Right hindlimb (tissue), 1 donor: ENCODE measurements around the gene CR1.
"Not testable (repeated sequence)": the region's sequence is repeated elsewhere in the genome, so short reads cannot be mapped to it uniquely, and the experiment has no call there.

Source experiments
- DNase-seq: peaks from one replicate; pipeline ENCODE4 v3.0.0-alpha.2; 2018

Gene CR1

DNA sequence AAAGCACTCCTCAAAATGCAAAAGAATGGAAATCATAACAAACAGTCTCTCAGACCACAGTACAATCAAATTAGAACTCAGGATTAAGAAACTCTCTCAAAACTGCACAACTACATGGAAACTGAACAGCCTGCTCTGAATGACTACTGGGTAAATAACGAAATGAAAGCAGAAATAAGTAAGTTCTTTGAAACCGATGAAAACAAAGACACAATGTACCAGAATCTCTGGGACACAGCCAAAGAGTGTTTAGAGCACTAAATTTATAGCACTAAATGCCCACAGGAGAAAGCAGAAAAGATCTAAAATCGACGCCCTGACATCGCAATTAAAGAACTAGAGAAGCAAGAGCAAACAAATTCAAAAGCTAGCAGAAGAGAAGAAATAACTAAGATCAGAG is 95.2 kb downstream of the CR1 start:
- DNase-seq, result not testable (repeated sequence)

DNA sequence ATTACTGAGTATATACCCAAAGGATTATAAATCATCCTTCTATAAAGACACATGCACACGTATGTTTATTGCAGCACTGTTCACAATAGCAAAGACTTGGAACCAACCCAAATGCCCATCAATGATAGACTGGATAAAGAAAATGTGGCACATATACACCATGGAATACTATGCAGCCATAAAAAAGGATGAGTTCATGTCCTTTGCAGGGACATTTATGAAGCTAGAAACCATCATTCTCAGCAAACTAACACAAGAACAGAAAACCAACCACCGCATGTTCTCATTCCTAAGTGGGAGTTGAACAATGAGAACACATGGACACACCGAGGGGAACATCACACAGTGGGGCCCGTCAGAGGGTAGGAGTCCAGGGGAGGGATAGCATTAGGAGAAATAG is 98.1 kb downstream of the CR1 start:
- not testable (repeated sequence) for DNase-seq

DNA sequence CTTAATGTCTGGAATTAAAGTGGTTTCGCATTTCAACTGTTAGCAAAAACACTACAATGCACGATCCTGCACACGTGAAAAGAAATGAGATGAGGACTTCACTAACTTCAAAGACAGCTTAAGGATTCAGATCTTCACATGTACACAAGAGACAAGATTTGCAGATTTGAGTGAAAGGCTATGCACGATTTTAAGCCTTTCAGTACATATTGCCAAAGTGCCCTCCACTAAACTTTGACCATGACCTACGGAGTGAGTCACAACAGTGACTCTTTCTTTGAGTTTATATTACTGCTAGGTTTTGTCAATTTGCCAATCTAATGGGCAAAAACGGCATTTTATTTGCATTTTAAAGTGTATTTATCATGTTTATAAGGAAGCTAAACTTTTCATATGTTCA is 107.8 kb downstream of the CR1 start:
- no peak for DNase-seq

DNA sequence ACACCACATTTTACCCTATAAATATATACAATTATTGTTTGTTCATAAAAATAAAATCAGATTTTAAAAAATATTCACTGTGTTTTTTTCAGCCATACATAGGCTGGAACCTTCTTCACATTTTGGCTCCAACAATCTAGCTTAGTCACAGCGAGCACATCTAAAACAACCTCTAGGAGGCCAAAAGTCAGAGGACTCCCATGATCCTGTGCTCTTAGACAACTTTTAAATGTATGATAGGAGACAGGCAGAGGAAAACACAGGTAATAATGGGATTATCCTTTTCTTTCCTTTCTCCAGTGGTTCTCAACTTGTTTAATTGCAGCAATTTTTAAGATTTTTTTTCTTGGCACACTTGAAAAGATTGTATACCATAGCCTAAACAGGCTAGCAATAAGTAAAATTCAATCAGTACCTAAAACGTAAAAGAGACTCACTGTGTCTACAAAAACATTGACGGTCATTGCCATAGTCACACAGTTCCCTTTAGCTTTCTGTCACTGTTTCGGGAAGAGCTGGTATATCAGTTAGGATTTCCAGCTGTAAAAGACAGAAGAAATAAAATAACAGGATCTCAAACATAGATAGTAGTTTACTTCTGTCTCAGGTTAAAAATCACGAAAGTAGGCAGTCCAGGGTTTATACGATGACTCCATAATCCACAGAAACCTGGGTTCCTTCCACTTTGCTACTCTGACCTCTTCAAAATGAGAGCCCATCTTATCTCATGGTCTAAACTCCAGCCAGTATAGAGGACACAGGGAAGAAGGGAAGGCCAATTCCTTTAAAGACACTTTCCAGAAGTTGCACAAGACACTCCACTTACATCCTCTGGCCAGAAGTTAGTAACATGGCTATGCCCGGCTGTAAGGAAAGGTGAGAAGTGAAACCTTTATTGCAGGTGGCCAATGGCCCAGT is 109.7 kb downstream of the CR1 start:
- no peak for DNase-seq

DNA sequence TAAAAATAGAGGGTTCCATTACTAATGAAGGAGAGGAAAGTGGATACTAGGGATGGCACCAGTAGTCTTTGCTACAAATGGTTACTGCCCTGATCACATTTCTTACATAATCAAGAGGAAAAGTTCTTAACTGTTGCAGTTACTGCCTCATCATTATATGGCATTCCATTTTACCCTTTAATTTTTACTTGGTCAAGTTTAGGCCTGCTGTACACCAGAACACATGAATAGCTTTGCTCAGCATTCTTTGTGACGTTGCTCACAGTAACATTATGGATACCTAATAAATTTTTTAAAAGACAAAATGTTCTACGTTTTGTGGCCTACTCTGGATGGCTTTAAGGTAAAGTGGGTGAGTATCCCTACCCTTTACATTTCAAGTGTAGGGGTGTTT is 110.4 kb downstream of the CR1 start:
- DNase-seq, result no peak

DNA sequence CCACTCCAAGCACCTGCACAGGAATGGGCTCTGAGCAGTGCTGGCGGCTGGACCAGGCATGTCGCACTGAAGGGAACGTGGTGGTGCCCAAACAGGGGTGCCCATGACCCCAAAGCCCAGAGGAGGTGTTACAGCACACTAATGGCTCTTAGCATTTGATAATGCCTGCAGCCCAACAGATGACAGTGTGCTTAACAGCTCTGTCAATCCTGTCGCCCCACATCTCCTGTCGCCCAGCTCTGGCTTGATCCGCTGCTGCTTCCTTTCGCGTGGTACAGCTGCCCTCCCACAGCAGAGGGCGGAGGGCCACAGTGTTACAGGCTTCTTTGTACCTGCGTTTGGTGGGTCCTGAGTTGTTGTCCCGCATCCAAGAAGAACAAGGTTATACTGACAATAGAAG is 116.8 kb downstream of the CR1 start:
- DNase-seq, result no peak

DNA sequence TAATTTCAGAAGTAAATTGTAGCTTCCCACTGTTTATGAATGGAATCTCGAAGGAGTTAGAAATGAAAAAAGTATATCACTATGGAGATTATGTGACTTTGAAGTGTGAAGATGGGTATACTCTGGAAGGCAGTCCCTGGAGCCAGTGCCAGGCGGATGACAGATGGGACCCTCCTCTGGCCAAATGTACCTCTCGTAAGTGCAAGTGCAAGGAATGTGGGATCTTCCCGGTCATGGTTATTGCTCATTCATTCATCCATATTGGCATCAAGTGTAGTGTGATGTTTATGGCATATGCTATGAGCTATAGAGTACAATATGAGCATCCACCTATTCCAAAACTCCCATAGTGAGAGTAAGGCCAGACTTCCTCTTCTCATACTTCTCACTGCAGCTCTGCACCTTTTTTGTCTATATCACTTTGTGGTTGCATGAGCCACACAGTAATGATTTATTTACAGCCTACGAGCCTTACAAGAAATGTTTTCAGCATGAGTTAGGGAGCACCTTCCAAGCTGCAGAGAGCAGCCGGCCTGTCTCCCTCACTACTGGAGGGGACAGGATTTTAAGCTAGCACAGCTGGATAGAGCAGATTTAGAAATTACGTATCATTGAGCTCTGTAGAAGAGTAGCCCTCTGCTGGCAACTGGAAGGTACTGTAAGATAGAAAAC is 124.0 kb downstream of the CR1 start:
- DNase-seq, result peak; percentile 29

DNA sequence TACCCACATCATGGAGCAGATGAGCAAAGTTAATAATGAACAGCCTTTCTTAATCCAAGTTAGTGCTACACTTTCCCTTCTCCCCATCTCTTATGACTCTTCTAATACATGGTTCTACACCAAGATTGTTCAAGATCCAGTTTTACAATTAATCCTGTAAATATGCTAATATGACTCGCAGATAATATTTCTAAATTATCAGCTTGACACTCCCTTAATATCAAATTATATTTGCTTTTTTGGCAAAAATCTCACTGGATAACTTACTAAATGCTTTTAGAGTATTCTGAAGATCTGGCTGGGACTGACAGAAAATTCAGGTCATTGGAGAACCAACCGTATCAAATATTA is 124.6 kb downstream of the CR1 start:
- DNase-seq, result no peak

DNA sequence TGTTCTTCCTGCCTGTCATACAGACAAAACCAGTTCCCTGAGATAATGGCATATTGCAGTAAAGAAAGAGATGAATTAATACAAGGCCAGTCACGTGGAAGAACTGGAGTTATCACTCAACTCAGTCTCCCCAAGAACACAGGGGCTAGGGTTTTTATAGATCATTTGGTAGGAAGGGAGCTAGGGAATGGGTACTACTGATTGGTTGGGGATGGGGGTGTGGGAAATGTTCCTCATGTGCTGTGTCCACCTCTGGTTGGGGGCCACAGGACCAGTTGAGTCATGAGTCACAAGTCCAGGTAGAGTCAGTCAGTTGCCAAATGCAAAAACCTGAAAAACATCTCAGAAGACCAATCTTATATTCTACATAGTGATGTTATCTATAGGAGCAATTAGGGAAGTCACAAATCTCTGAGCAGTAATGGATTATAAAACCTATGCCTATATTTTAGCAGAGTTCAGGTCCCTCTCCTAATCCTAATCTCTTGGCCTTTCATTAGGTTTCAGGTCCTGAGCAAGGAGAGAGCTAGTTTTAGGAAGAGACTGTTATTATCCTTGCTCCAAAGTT is 129.6 kb downstream of the CR1 start:
- not testable (repeated sequence) for DNase-seq

DNA sequence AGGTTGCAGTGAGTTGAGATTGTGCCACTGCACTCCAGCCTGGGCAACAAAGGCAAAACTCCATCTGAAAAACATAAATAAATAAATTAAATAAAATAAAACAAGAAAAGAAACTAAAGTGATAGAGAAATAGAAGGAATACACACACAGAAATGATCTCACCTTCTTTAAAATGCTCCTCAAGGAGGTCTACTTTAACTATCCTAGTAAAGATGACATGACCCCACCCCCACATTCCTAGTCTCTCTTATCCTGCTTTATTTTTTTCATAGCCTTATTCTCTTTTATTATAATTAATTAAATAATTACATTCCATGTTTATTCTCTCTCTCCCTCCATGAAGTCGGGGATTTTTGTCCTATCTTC is 131.0 kb downstream of the CR1 start:
- DNase-seq, result no peak

DNA sequence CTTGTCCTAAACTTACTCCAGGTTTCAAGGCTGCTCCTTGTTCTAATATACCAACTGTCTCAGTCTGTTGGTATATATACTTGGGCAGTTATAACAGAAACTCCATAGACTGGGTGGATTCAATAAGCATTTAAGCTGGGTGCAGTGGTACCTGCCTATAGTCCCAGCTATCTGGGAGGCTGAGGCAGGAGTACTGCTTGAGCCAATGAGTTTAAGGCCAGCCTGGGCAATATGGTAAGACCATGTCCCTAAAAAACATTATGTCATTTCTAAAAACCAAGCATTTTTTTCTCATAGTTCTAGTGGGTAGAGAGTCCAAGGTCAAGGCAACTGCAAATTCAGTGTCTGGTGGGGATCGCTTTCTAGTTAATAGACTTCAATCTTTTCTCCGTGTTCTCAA is 131.5 kb downstream of the CR1 start:
- no peak for DNase-seq

DNA sequence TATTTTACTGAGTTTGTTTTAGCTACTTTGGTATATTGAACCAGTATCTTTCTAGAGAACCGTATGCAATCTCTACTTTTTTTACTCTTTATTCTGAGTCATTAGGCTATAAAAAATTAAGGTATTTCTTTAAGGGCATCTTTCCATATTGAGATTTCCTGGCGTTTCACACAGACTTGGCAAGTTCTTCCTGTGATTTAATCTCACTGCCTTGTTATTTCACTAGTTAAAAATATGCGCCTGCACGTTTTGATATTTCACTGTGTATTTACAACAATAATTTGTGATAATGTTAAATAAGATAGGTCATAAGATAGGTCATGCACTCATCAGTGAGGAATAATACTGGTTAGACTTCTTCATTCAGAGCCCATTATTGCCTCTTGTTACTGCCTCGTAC is 132.8 kb downstream of the CR1 start:
- no peak for DNase-seq

DNA sequence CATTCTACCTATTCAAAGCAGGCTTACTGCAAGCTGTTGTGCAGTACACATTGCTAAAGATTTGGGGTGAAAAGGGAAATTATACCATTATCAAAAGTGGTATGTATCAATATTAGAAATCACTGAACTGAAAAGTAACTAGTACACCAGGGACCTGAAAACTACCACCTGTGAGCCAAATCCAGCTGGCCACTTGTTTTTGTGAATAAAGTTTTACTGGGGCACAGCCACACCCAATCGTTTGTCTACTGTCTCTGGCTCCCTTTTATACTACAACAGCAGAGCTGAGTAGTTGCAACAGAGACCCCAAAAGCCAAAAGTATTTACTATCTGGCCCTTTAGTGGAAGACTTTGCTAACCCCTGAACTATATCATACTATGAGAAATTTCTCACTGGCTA is 135.2 kb downstream of the CR1 start:
- no peak for DNase-seq

DNA sequence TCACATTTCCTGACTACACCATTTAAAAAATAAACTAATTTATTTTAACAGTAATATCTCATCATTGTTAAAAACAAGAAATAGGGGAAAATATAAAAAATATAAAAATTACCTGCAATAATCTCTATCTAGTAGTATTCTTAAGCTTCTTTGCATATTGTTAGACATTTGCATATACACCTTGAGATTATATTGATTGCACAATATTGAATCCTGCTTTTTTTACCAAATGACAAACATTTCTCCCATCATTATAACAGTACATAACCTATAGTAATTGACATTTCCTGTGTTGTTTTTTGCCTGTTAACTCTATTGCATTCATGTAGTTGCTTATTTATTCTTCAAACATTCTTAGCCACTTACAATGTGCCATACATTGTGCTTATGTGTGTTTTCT is 137.3 kb downstream of the CR1 start:
- no peak for DNase-seq

DNA sequence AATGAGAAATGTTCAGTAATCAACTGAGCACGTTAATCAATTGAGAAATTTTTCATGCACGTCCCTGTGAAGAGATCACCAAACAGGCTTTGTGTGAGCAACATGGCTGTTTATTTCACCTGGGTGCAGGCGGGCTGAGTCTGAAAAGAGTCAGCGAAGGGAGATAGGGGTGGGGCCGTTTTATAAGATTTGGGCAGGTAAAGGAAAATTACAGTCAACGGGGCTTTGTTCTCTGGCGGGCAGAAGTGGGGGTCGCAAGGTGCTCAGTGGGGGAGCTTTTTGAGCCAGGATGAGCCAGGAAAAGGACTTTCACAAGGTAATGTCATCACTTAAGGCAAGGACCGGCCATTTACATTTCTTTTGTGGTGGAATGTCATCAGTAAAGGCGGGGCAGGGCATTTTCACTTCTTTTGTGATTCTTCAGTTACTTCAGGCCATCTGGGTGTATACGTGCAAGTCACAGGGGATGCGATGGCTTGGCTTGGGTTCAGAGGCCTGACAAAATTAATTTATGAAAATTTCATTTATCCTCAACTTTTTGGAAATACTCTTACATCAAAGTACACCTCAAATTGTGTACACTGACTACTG is 137.8 kb downstream of the CR1 start:
- DNase-seq, result not testable (repeated sequence)

DNA sequence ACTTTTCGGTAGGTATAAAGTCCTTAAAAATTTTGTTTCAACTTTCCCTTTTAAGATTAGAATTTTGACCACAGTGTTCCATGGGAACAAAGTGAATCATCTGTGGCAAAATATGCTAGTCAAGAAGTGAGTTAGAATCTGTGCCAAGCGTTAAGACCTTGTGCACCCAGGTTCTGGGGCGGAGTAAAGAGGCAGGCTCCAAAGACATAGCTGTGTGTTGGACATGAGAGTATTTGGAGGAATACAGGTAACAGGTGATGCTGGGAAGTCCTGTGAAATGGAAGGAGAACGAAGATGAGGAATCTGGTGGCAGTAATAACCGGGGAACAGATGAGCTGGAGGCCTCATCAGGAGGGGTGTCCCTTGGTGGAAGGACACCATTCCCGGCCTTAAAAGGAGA is 138.3 kb downstream of the CR1 start:
- not testable (repeated sequence) for DNase-seq

DNA sequence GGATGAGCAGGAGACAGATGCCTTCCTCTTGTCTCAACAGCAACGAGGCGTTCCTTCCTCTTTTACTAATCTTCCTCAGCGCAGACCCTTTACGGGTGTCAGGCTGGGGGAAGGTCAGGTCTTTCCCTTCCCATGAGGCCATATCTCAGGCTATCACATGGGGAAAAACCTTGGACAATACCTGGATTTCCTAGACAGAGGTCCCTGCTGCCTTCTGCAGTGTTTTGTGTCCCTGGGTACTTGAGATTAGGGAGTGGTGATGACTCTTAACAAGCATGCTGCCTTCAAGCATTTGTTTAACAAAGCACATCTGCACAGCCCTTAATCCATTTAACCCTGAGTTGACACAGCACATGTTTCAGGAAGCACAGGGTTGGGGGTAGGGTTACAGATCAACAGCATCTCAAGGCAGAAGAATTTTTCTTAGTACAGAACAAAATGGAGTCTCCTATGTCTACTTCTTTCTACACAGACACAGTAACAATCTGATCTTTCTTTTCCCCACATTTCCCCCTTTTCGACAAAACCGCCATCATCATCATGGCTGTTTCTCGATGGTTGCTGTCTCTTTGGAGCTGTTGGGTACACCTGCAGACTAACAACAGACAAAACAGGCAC is 139.7 kb downstream of the CR1 start:
- not testable (repeated sequence) for DNase-seq

DNA sequence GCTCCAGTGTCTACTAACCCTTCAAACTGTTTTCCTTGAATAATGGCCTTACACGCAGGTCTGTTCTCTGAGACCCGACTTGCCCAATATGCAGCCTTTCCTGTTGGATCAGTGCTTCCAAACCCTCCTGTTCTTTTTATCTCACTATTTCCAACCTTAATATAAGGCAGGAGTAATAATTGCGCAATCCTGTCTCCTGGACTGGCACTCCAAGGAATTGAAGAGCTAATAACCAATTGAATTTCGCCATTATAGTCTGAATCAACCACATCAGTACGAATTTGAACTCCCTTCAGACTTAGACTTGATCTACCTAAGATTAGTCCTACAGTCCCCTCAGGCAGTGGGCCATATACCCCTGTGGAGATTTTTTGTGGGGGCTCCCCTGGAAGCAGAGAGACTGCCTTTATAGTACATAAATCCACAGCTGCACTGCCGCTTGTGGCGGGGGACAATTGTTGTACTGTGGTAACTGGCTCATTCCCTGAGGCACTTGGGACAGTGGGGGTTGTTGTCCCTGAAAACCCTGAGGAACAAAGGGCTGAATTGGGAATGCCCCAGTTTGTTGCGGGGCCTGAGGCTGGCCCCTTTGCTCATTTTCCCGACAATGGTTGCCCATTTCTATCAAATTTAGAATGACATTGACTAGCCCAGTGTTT is 142.7 kb downstream of the CR1 start:
- not testable (repeated sequence) for DNase-seq

DNA sequence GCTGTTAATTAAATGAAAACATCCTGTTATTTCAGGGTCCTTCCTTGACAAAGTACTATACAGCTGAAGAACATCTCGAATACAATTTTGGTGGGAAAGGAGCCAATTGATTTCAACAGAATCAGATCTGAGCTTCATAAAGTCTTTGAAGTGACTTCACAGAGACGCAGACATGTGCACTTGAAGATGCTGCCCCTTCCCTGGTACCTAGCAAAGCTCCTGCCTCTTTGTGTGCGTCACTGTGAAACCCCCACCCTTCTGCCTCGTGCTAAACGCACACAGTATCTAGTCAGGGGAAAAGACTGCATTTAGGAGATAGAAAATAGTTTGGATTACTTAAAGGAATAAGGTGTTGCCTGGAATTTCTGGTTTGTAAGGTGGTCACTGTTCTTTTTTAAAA is 143.4 kb downstream of the CR1 start:
- DNase-seq, result not testable (repeated sequence)

DNA sequence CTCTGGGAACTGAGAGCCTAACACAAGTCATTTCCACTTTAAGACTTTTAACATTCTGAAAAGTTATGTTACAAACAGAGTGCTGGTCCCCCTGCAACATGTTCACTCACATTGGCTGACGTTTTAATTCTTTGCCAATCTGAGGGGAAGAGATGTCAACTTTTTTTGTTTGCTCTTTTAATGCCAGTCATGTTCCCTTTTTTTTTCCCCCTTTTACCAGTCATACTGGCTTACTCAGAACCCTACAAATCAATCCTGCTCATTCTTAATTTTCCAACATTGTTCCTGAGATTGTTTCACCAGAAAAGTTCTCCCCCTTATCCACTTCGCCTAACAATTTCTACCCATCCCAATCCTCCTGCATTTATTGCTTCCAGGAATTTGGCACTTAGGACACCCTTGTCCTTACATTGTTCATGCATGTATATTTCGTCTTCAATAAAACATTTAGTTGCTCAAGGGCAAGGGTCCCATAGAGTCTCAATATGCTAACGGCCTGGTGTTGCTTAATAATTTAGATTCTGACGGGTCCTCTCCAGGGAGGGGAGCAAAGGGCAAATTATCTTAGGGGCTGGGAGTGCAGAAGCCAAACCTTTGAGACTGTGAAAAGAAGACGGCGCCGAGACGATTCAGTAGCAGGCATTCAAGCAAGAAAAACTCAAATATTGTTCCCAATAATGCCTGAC is 148.4 kb downstream of the CR1 start:
- no peak for DNase-seq

DNA sequence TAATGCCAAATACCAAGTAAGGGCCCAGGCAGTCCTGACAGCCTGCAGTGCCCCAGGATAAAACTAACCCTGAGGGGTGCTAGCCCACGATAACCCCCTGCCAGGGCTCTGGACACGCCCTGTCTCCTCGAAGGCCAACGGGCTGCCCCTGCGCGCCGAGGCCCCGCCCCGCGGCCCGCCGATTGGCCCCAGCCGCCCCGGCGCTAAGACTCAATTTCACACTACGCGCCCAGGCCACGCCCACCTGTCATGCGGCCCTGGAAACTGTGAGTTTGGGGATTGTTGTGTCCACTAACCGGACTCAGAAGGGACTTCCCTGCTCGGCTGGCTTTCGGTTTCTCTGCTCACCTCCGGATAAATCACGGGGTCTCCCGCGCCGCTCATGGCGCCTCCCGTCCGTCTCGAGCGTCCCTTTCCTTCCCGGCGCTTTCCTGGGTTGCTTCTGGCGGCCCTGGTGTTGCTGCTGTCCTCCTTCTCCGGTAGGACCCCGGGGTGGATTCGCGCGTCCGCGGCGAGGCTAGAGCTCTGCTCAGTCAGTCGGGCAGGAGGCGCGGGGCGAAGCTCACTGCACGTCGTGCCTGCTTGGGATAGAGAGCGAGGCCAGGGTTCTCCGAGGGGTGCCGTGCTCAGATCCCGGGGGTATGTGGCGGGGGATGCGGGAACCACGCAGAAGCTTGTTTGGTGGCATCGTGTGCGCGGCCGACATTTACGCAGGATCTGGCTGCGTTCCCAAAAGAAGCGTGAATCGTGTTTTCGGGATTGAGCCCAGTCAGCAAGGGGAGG is 149.1 kb downstream of the CR1 start, which contains the start of gene CR1L:
Gene CR1L, plus strand, starts transcription at position 282 of the 783 bp plus-strand sequence. Its CDS starts 101 bp downstream, at position 383.
- DNase-seq, result peak; percentile 86
